Keratinocyte (primary cell): ENCODE measurements around the gene MRC2. TPM values are rescaled to one million over a fixed set of nuclear protein-coding genes. Genes with fewer than 3 reads are reported as not detected.

ENCODE experiments used
- DNase-seq: peaks from one replicate; pipeline ENCODE4 v3.0.0-alpha.2; 2011; ENCODE audit warnings: low read depth, missing footprints, low spot score
- FAIRE-seq: peaks from 2 replicates; lab custom pipeline; 2011; peaks lifted over from hg19 to GRCh38; lab: Jason Lieb, UNC
- H2AFZ ChIP-seq: 2 replicates; pipeline ENCODE4 v1.6.0; 2012; ENCODE audit warnings: low read length, control low read depth, inconsistent platforms; ENCODE audit not compliant: control insufficient read depth
- H3K27ac ChIP-seq: 2 replicates; pipeline ENCODE4 v1.5.1; 2011; ENCODE audit warnings: low read length; ENCODE audit not compliant: control insufficient read depth, insufficient read depth
- H3K27me3 ChIP-seq: 3 replicates; pipeline ENCODE4 v1.6.0; 2011; ENCODE audit warnings: low read length; ENCODE audit not compliant: control insufficient read depth, insufficient read depth; ENCODE audit errors: extremely low read depth
- H3K36me3 ChIP-seq, 2 experiments: 2 replicates in 1 of 2; 3 replicates in 1 of 2; pipeline ENCODE4 v1.5.1; 2011; ENCODE audit warnings: low read length in 2 of 2, mild to moderate bottlenecking in 1 of 2; ENCODE audit not compliant: control insufficient read depth in 2 of 2, insufficient read depth in 2 of 2; ENCODE audit errors: extremely low read depth in 1 of 2
- H3K4me1 ChIP-seq: 3 replicates; pipeline ENCODE4 v1.5.1; 2011; ENCODE audit warnings: low read length; ENCODE audit not compliant: control insufficient read depth, insufficient read depth; ENCODE audit errors: extremely low read depth
- H3K4me2 ChIP-seq: 3 replicates; pipeline ENCODE4 v1.6.0; 2011; ENCODE audit warnings: low read depth, low read length; ENCODE audit not compliant: control insufficient read depth, insufficient read depth; ENCODE audit errors: extremely low read depth
- H3K4me3 ChIP-seq, 3 experiments: fragments of 200-600 bp in 1 of 3; sonication (generic) in 1 of 3; 2 replicates in 2 of 3; 3 replicates in 1 of 3; pipeline ENCODE4 v1.5.1; 2011 to 2016; ENCODE audit warnings: low read length in 3 of 3, mild to moderate bottlenecking in 3 of 3, control low read depth in 2 of 3, inconsistent platforms in 1 of 3, low read depth in 1 of 3, mixed read lengths in 1 of 3, mixed run types in 1 of 3, moderate library complexity in 1 of 3; ENCODE audit not compliant: control insufficient read depth in 2 of 3, insufficient read depth in 2 of 3; ENCODE audit errors: extremely low read depth in 1 of 3
- H3K79me2 ChIP-seq: 2 replicates; pipeline ENCODE4 v1.6.0; 2012; ENCODE audit warnings: low read length; ENCODE audit not compliant: control insufficient read depth, insufficient read depth
- H3K9ac ChIP-seq: 3 replicates; pipeline ENCODE4 v1.6.0; 2011; ENCODE audit warnings: low read length; ENCODE audit not compliant: control insufficient read depth, insufficient read depth; ENCODE audit errors: extremely low read depth
- H3K9me1 ChIP-seq: 3 replicates; pipeline ENCODE4 v1.6.0; 2011; ENCODE audit warnings: low read length; ENCODE audit not compliant: control insufficient read depth, insufficient read depth; ENCODE audit errors: extremely low read depth
- H3K9me3 ChIP-seq: 2 replicates; pipeline ENCODE4 v1.5.1; 2012; ENCODE audit warnings: low read depth, low read length; ENCODE audit not compliant: control insufficient read depth
- H4K20me1 ChIP-seq: 3 replicates; pipeline ENCODE4 v1.6.0; 2011; ENCODE audit warnings: low read length; ENCODE audit not compliant: control insufficient read depth, insufficient read depth; ENCODE audit errors: extremely low read depth
- CTCF ChIP-seq, 3 experiments: IDR thresholded peaks in 1 of 3; conservative IDR thresholded peaks in 1 of 3; optimal IDR thresholded peaks in 1 of 3; 2 replicates in 2 of 3; 3 replicates in 1 of 3; pipeline versions ENCODE3 to v1.5.1; 2011; ENCODE audit warnings: low read length in 3 of 3, mild to moderate bottlenecking in 3 of 3, moderate library complexity in 2 of 3, control low read depth in 1 of 3, inconsistent platforms in 1 of 3; ENCODE audit not compliant: insufficient read depth in 2 of 3; ENCODE audit errors: extremely low read depth in 1 of 3
- EZH2 ChIP-seq: IDR thresholded peaks from one replicate; pipeline ENCODE4 v1.6.1; 2012; ENCODE audit warnings: inconsistent platforms, mild to moderate bottlenecking, low read length, moderate library complexity
- dilution Hi-C: fragments of 300-500 bp; cut with MboI; formaldehyde crosslinking; loops from one replicate; pipeline ENCODE4 v1.7.0; 2020; ENCODE audit warnings: low sequenced_read_pairs; ENCODE audit not compliant: extremely low pct_ligation_motif_present
- polyA plus RNA-seq, 5 experiments: library from polyadenylated mRNA; depleted of rRNA in 3 of 5; stranded (reverse) in 3 of 5; stranded (forward) in 1 of 5; unstranded in 1 of 5; fragments of >200 nt; gene quantifications; 1 replicate in 1 of 5; 2 replicates in 3 of 5; 3 replicates in 1 of 5; pipeline versions ENCODE4 v1.2.1 to v1.2.3, GENCODE V29; 2011 to 2012; ENCODE audit warnings: missing spikeins in 2 of 5, low read depth in 1 of 5, low replicate concordance in 1 of 5

MRC2 gene
- polyA plus RNA-seq, 1 donor (not counting 4 experiments of a cell fraction or from before 2014, with no cell fraction given) = 14.0 TPM

- Histone ChIP-seq H3K4me1 (peaks cover 22% of the 10 kb centered on the region), H3K9ac (no peak overlapping the region), H3K27me3 (no peaks in the 10 kb centered on the region), H3K79me2 (peaks cover 57% of the 10 kb centered on the region), H3K9me3 (no peaks in the 10 kb centered on the region), H3K4me2 (peak overlapping the region; percentile 92), H3K36me3 (peaks cover 0 to 3% of the 10 kb centered on the region in 2 experiments), H2AFZ (no peak overlapping the region), H3K27ac (no peak overlapping the region), H4K20me1 (no peaks in the 10 kb centered on the region), H3K4me3 (peak overlapping the region; percentile 65 to 92 (median 79)), H3K9me1 (peaks cover 3% of the 10 kb centered on the region)
- DNase-seq = no peak
- dilution Hi-C loops = no loop called here
- no peak for TF ChIP-seq CTCF (optimal IDR thresholded peaks at IDR 0.05 in 1 of 3, IDR thresholded peaks at IDR 0.05 in 1 of 3, conservative IDR thresholded peaks at IDR 0.05 in 1 of 3; ENCODE audit: extremely low read depth in 1 of 3, insufficient read depth in 2 of 3, low read length in 3 of 3)
- TF ChIP-seq EZH2 = no peak
- FAIRE-seq = peak; percentile 32
Measured at GRCh38 chr17:62629556-62630364, 2.3 kb downstream of the MRC2 start.

GRCh38 chr17:62630365-62631085 lies 3.1 kb downstream of the MRC2 start:
- H3K9me1 ChIP-seq = peaks cover 3% of the 10 kb centered on the region
- TF ChIP-seq EZH2 (no peak), CTCF (optimal IDR thresholded peaks at IDR 0.05 in 1 of 3, IDR thresholded peaks at IDR 0.05 in 1 of 3, conservative IDR thresholded peaks at IDR 0.05 in 1 of 3; ENCODE audit: extremely low read depth in 1 of 3, insufficient read depth in 2 of 3, low read length in 3 of 3) (no peak)
- H3K27me3 ChIP-seq = no peaks in the 10 kb centered on the region
- H3K4me3 ChIP-seq = no peak overlapping the region
- peaks cover 0 to 6% of the 10 kb centered on the region in 2 experiments for H3K36me3 ChIP-seq
- peaks cover 57% of the 10 kb centered on the region for H3K79me2 ChIP-seq
- H3K9me3 ChIP-seq = no peaks in the 10 kb centered on the region
- no peak overlapping the region for H2AFZ ChIP-seq
- no peak overlapping the region for H3K4me2 ChIP-seq
- H3K4me1 ChIP-seq = peaks cover 22% of the 10 kb centered on the region
- dilution Hi-C loops = no loop called here
- no peak for FAIRE-seq
- no peak overlapping the region for H3K27ac ChIP-seq
- DNase-seq = no peak
- no peaks in the 10 kb centered on the region for H4K20me1 ChIP-seq
- H3K9ac ChIP-seq = no peak overlapping the region
